Measurements from ENCODE around the gene SASS6. TPM values are rescaled to one million over a fixed set of nuclear protein-coding genes. Genes with fewer than 3 reads are reported as not detected.

SASS6 gene
- total and polyA plus RNA-seq, 2 donors (not counting 3 experiments of a cell fraction or from before 2014, with no cell fraction given), result 0.44 to 7.3 TPM

GRCh38 chr1:100070201-100070939, 62.4 kb downstream of the SASS6 start:
- BruUV-seq (replicated peaks), result no TSS peak
- no peak for TF ChIP-seq POLR2A (IDR thresholded peaks at IDR 0.05; ENCODE audit: low read depth, low read length)
- TF ChIP-seq POLR2AphosphoS5 (IDR thresholded peaks at IDR 0.05; ENCODE audit: insufficient read depth, low read depth, low read length), result no peak
- no peak for TF ChIP-seq CTCF (IDR thresholded peaks at IDR 0.05; ENCODE audit: extremely low read depth in 1 of 2, insufficient read depth in 1 of 2, low read depth in 1 of 2, low read length in 2 of 2)
- no peak for TF ChIP-seq EZH2 (IDR thresholded peaks at IDR 0.05; ENCODE audit: borderline replicate concordance, low read depth, low read length, severe bottlenecking)
- TF ChIP-seq MAX (IDR thresholded peaks at IDR 0.05; ENCODE audit: insufficient read depth, insufficient read length), result no peak
- TF ChIP-seq GATA2 (IDR thresholded peaks at IDR 0.05; ENCODE audit: insufficient read depth, insufficient read length, low read depth, low read length), result no peak
- no peak for TF ChIP-seq JUN (IDR thresholded peaks at IDR 0.05; ENCODE audit: borderline replicate concordance, insufficient read depth, insufficient read length, low read depth)
- TF ChIP-seq MYC (IDR thresholded peaks at IDR 0.05; ENCODE audit: low read depth, low read length), result no peak
- TF ChIP-seq FOS (IDR thresholded peaks at IDR 0.05; ENCODE audit: borderline replicate concordance, insufficient read depth, low read length), result no peak
- no peak overlapping the region for H3K4me3 ChIP-seq (replicated peaks in 1 of 3; ENCODE audit: insufficient read depth in 1 of 3, low read depth in 1 of 3, low read length in 3 of 3)
- H3K27ac ChIP-seq (ENCODE audit: insufficient read depth, low read depth, low read length), result no peak overlapping the region
- peaks cover 4 to 27% of the 10 kb centered on the region in 2 experiments for H3K36me3 ChIP-seq (ENCODE audit: control insufficient read depth in 2 of 2, extremely low read depth in 1 of 2, insufficient read depth in 2 of 2, low read length in 2 of 2)
- no peaks in the 10 kb centered on the region for H3K4me1 ChIP-seq (ENCODE audit: control insufficient read depth, extremely low read depth, insufficient read depth, low read length)
- H3K9me3 ChIP-seq (replicated peaks; ENCODE audit: control insufficient read depth, insufficient read depth, low read length), result no peaks in the 10 kb centered on the region
- dilution Hi-C loops (cut with MboI; ENCODE audit: extremely low pct_ligation_motif_present, low sequenced_read_pairs) (no loop called here), intact Hi-C loops (cut with micrococcal nuclease) (no loop called here)
- ChIA-PET POLR2A (no interaction called here), CTCF (interaction anchor here (1.1 to 1.2 kb wide), 2 partner anchors 13 to 389 kb away, joined by 3 read pairs; no protein-coding TSS in a partner anchor)
- H3K4me2 ChIP-seq (ENCODE audit: insufficient read depth, low read length), result no peak overlapping the region
- H3K9ac ChIP-seq (replicated peaks; ENCODE audit: extremely low read depth, insufficient read depth, low read length), result no peak overlapping the region
- H3K79me2 ChIP-seq (ENCODE audit: control insufficient read depth, insufficient read depth, low read length), result peaks cover 4% of the 10 kb centered on the region
- H4K20me1 ChIP-seq (replicated peaks; ENCODE audit: control insufficient read depth, extremely low read depth, insufficient read depth, low read length), result peaks cover 2% of the 10 kb centered on the region
- DNase-seq (ENCODE audit: low read depth, low spot score), result no peak
- H3K27me3 ChIP-seq (ENCODE audit: control insufficient read depth in 2 of 2, insufficient read depth in 2 of 2, low read length in 2 of 2), result no peaks in the 10 kb centered on the region
- no peaks in the 10 kb centered on the region for H3K9me1 ChIP-seq (replicated peaks; ENCODE audit: control insufficient read depth, extremely low read depth, insufficient read depth, low read length)
- H2AFZ ChIP-seq (ENCODE audit: low read depth, low read length), result no peak overlapping the region
- FAIRE-seq, result no peak
